IPS-18c (cell line): ENCODE data around the gene TRIM66.
"Not testable (repeated sequence)": the region's sequence is repeated elsewhere in the genome, so short reads cannot be mapped to it uniquely, and the experiment has no call there.

Experiments used
- H3K4me3 ChIP-seq: 2 replicates; pipeline ENCODE4 v1.7.0; 2013; ENCODE audit warnings: low read depth, mild to moderate bottlenecking, low read length, moderate library complexity; ENCODE audit not compliant: insufficient read depth
- H3K9me3 ChIP-seq: one replicate; pipeline ENCODE4 v1.6.1; 2013; ENCODE audit warnings: mild to moderate bottlenecking, low read length, moderate library complexity; ENCODE audit not compliant: control insufficient read depth, insufficient read depth

The TRIM66 gene

GRCh38 chr11:8683115-8683807 is 796 bp upstream of the TRIM66 start:
- H3K4me3 ChIP-seq = peak overlapping the region; percentile 90
- H3K9me3 ChIP-seq = no peaks in the 10 kb centered on the region

GRCh38 chr11:8681837-8682302 is 595 bp downstream of the TRIM66 start:
- Histone ChIP-seq H3K4me3 (peak overlapping the region; percentile 90), H3K9me3 (no peaks in the 10 kb centered on the region)

GRCh38 chr11:8679006-8679405 is 3.5 kb downstream of the TRIM66 start:
- Histone ChIP-seq H3K9me3 (no peaks in the 10 kb centered on the region), H3K4me3 (no peak overlapping the region)

GRCh38 chr11:8676458-8676857 is 6.0 kb downstream of the TRIM66 start:
- no peaks in the 10 kb centered on the region for H3K9me3 ChIP-seq
- H3K4me3 ChIP-seq = no peak overlapping the region; the same call in 1 of the 2 replicates

- Histone ChIP-seq H3K9me3 (no peaks in the 10 kb centered on the region), H3K4me3 (no peak overlapping the region)
Measured at GRCh38 chr11:8674859-8675258, 7.6 kb downstream of the TRIM66 start.

- no peaks in the 10 kb centered on the region for H3K9me3 ChIP-seq
- no peak overlapping the region for H3K4me3 ChIP-seq
Measured at GRCh38 chr11:8672346-8672745, 10.1 kb downstream of the TRIM66 start.

GRCh38 chr11:8671651-8672062 is 10.8 kb downstream of the TRIM66 start:
- H3K4me3 ChIP-seq = no peak overlapping the region
- H3K9me3 ChIP-seq = no peaks in the 10 kb centered on the region

GRCh38 chr11:8671193-8671612 is 11.3 kb downstream of the TRIM66 start:
- no peak overlapping the region for H3K4me3 ChIP-seq
- H3K9me3 ChIP-seq = no peaks in the 10 kb centered on the region

- H3K9me3 ChIP-seq, H3K4me3 ChIP-seq: not testable (repeated sequence)
Measured at GRCh38 chr11:8670081-8670480, 12.4 kb downstream of the TRIM66 start.

- Histone ChIP-seq H3K9me3 (no peaks in the 10 kb centered on the region), H3K4me3 (no peak overlapping the region)
Measured at GRCh38 chr11:8665222-8665621, 17.2 kb downstream of the TRIM66 start.

GRCh38 chr11:8661001-8661795 is 21.3 kb downstream of the TRIM66 start:
- Histone ChIP-seq H3K9me3 (no peaks in the 10 kb centered on the region), H3K4me3 (no peak overlapping the region)

GRCh38 chr11:8658321-8659057 is 24.0 kb downstream of the TRIM66 start:
- H3K4me3 ChIP-seq = no peak overlapping the region
- no peaks in the 10 kb centered on the region for H3K9me3 ChIP-seq

- H3K4me3 ChIP-seq = no peak overlapping the region
- H3K9me3 ChIP-seq = no peaks in the 10 kb centered on the region
Measured at GRCh38 chr11:8656291-8656690, 26.2 kb downstream of the TRIM66 start.

- Histone ChIP-seq H3K9me3 (no peaks in the 10 kb centered on the region), H3K4me3 (no peak overlapping the region)
Measured at GRCh38 chr11:8654503-8654902, 28.0 kb downstream of the TRIM66 start.

GRCh38 chr11:8652140-8652539 is 30.3 kb downstream of the TRIM66 start:
- Histone ChIP-seq H3K9me3 (no peaks in the 10 kb centered on the region), H3K4me3 (no peak overlapping the region)

GRCh38 chr11:8650401-8650990 is 32.0 kb downstream of the TRIM66 start:
- Histone ChIP-seq H3K4me3 (no peak overlapping the region), H3K9me3 (no peaks in the 10 kb centered on the region)

GRCh38 chr11:8649361-8649760 is 33.1 kb downstream of the TRIM66 start:
- H3K9me3 ChIP-seq = no peaks in the 10 kb centered on the region
- no peak overlapping the region for H3K4me3 ChIP-seq
